Frontal cortex (tissue), 4 donors: ENCODE data around the gene MAS1L. TPM values are rescaled to one million over a fixed set of nuclear protein-coding genes. Genes with fewer than 3 reads are reported as not detected.

Experiments
- DNase-seq, 2 donors: peaks; one replicate each; pipeline ENCODE4 v3.0.0; 2012; ENCODE audit warnings: low spot score in 2 of 2
- FAIRE-seq: peaks from 2 replicates; lab custom pipeline; 2012; peaks lifted over from hg19 to GRCh38; lab: Jason Lieb, UNC
- total RNA-seq: library from RNA; depleted of rRNA; stranded (reverse); fragments of >200 nt; gene quantifications from one replicate; pipeline ENCODE4 v1.2.3, GENCODE V29; 2014
- donor health status: control.
- donor health status: control.
- donor health status: control.

MAS1L gene
- total RNA-seq, 1 donor from 2014 or later = not detected

DNA sequence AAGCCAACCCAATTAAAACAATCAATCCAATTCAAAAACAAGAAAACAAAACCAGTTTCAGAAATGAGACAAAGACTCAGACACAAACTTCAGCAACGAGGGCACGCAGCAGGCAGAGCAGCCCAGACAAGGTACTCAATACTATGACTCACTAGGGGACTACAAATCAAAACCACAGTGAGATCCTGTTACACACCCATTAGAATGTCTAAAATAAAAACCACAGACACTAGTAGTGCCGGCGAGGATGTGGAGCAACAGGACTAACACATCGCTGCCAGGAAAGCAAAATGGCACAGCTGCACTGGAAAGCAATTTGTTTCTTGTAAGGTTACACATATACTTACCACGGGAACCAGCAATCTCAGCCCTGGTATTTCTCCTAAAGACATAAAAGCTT is 28.4 kb upstream of the MAS1L start:
- FAIRE-seq (no peak), DNase-seq (no peak)

DNA sequence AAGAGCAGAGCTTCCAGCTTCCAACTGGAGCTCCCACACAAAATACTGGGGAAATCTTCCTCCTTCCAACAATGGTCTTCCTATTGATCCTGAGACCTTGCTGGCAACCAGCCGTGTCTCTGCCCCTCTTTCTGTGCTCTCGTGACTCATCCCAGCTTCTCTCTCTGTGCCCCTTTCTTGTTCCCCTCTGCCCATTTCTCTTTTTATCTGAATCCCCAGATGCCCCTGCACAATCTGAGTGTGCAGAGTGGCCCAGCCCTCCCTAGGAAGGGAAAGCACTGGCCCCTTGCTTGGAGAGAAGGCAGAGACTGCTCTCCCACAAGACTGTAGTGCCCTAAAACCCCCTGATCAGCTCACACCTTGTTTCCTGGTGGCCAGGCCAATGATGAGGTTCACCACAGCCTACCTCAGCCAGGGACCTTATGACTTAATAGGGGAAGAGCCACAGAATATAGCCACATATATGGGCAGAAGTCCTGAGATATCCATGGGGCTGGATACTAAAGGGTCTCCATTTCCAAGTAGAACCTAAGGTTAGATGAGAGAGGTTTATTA is 23.1 kb upstream of the MAS1L start:
- FAIRE-seq (no peak), DNase-seq (no peak)

DNA sequence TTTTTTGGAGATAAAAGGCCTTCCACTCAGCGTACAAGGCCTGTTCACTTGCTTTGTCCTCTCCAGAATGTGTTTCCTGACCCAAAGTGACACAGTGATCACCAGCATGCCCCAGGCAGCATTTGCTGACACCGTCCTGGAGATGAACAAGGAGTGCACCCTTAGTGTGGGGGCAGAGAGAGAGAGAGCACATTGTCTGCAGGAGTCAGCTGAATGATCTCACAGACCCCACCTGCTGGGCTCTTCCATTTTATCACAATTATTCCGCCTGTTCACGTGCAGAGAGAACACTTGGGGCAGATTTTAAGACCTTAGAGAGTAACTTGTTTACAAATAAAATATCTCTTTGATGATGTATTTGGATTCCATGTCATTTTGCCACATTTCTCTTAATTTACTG is 22.4 kb upstream of the MAS1L start:
- DNase-seq = no peak
- no peak for FAIRE-seq

DNA sequence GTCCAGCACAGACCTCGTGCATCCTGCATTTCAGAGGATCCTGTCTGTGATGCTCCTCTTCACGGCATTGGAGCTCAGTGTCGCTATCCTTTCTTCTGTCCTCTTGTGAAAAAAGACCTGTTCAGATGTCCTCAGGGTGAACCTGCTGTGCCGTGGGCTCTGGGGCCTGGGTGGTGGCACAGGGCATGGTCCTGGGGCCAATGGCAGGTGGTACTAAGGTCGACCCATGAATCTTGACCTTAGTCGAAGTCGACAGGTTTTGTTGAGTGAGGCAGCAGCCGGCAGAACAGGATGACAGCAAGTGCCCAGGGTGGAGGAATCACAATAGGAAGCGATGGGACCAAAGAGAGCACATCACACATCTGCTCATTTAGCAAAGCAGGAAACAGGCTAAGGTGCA is 22.0 kb upstream of the MAS1L start:
- FAIRE-seq (no peak), DNase-seq (no peak)

DNA sequence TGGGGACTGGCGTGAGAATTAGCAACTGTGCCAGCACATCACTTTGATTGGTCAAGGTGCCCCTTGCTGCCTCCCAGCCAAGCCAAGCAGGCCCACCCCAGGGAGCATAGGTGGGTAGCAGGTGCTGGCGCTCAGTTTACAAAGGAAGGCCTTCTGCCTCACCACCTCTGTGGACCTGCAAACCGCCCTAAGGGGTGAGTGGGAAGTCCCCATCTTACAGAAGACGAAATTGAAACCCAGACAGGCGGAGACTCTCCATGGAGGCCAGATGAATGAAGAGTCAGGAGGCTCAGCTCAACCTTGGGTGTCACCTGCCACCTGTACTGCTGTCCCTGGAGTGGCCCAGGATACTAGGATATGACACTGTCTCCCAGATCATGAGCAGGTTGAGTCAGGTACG is 21.5 kb upstream of the MAS1L start:
- DNase-seq (no peak), FAIRE-seq (no peak)

DNA sequence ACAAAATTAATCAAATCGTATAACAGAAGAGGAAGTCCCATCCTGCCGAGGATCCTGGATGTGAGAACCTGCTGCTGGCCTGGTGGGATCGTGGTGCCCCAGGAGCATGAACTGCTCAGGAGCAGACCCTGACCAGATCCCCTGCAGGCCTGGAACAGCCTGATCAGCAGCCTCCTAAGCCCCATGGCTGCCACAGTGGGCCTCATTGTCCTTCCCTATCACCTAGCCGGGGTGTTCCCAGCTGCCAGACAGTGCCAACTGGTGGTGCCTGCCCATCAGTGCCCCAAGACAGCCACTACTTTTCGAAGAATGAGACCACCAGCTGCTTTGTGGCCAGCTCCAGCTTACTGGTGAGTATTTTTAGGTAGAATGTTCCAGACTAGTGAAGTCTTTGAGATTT is 19.6 kb upstream of the MAS1L start:
- DNase-seq (no peak), FAIRE-seq (no peak)

DNA sequence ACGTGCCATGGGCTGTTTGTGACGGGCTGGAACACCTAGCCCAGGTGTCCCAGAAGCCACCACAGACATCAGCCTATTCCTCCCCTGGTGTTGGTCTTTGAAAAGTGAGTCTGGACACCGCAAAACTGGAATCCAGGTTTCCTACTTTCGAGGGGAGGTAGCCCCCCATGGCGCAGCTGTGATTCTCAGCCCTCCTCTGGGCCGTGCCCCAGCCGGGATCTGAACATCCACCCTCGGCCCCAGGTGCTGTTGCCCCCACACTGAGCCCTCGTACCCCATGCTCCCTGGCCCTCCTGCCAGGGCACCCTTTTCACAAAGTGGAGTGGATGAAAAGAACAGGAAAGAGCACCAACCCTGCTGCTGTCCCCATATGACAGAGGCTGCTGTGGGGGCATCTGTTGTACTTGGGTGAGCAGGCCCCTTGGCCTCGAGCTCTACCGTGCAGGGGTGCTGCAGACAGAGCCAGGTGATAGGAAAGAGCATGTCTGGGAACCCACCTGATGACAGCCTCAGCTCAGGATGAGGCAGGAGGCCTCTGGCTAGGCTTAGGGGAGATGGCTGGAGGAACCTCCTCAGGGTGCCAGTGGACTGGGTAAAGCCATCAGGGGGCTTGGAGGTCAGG is 18.8 kb upstream of the MAS1L start:
- no peak for FAIRE-seq
- DNase-seq = no peak

DNA sequence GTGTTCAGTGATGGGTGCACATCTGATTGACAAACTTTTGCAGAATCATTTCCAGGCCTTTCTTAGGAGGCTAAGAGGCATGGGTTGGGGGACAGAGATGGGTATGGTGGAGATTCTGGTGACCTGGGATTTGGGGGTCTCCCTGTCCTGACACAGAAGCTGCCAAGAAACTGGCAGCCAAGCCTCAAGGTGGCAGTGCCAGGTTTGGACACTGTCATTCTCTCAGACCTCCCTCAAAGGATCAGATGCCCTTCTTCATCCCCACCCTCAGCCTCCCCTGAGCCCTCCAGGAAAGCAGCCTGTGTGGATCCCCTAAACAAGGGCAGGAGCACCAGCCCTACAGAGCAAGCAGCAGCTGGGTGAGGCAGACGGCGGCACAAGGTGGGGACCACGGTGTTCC is 18.1 kb upstream of the MAS1L start:
- FAIRE-seq (no peak), DNase-seq (no peak)

DNA sequence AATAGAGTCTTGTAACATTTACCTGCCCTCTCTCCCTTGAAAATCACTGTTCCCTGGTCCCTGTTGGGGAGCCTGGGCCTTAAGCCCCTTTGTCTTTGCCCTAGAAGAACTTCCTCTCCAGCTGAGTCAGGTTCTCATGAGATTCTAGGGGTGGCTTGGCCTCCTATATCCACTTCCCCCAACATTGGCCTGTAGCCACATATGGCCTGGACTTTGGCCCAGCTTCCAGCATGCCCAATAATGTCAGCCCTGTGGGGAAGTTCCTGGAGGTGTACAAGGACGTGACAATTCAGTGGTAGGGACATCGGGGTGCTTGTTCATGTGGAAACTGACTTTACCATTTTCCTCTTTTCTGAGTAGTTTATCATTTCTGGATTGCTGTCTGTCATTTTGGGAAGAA is 17.2 kb upstream of the MAS1L start:
- DNase-seq (no peak), FAIRE-seq (no peak)

DNA sequence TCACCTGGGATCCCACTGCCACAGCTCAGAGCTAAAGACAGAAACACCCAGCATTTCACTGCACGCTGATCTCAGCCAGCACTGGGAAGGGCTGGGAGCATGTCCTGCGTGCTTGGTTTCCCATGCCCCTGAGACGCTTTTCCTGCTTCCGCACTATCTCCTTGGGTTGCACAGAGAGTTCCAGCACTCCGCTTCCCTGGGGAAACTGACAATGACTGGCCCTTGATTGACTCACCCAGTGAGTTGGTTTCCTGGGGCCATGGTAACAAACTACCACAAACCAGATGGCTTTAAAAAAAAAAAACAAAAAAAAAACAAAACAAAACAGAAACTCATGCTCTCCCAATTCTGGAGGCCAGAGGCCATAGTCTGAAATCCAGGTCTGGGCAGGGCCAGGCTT is 14.8 kb upstream of the MAS1L start:
- no peak for FAIRE-seq
- DNase-seq = no peak

DNA sequence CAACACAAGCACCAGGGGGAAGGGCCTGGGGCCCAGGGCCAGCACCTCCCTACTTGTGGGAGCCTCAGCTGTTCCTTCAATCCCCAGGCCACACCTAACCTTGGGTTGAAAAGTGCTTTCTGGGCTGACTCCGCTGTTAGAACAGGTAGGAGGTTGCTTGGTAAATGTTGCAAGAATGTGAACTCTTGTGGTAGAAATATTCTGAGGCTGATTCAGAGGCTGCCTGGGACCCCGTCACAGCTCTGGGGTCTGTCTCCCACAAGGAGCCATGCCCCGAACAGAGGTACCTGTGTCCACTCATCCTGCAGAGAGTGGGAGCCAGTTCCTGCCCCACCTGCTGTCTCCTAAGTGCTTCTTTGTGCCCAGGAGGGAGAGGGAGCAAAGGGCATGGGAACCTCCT is 14.4 kb upstream of the MAS1L start:
- FAIRE-seq = no peak

DNA sequence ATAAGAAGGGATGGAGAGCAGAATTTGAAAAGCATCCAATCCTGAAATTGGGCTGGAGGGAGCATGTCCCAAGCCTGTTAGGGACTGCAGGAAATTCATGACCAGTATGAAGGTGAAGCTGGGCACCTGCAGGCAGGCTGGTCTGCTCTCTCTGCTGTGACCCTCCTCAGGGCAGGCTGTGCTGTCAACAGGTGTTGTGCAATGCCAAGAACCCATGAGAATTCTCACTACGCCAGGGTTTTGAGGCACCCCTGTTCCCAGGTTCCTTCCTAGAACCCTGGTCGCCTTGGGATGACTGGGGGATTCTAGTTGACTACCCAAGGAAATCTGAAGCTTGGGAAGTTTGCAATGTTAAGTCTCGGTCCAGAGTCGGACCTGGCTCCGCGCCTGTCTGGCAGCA is 13.3 kb upstream of the MAS1L start:
- FAIRE-seq = no peak

More for the DNA sequence above, 14.4 kb upstream of the MAS1L start:
- DNase-seq = no peak

DNA sequence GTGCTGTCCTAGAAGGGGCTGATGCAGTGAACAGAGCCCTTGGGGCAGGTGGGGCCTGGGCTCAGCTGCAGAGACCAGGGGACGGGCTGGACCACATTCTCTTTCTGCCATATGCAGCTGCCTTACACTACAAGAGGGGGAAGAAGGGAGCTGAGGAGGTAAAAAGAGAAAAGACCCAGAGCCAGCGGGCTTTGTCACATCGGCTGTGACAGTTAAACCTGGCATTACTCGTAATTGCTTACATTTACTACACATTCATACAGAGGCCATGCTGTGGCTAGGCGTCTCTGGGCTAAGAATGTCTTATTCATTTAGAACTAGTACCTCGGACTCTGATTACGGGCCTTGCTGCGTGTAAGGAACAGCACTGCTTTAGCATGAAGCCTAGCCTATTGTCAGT is 12.8 kb upstream of the MAS1L start:
- no peak for DNase-seq
- FAIRE-seq = no peak

More for the DNA sequence above, 13.3 kb upstream of the MAS1L start:
- DNase-seq = no peak

DNA sequence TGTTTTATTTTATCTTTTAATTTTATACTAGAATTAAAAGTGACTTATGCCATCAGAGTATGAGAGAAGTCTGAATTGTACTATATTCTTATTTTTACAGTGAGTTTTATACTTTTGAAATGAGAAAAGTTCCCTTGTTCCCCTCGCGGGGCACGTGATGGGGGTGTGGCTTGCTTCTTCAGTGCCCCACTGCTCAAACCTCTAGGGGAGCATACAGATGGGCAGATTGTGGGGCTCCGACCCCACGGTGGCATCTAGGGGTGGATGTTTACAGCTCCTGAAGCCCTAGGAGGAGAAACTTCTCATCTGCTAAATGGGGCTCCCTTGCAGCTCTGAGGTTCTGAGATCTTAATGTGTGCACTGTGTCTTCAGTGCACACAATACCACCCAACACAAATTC is 11.9 kb upstream of the MAS1L start:
- FAIRE-seq (no peak), DNase-seq (no peak)

DNA sequence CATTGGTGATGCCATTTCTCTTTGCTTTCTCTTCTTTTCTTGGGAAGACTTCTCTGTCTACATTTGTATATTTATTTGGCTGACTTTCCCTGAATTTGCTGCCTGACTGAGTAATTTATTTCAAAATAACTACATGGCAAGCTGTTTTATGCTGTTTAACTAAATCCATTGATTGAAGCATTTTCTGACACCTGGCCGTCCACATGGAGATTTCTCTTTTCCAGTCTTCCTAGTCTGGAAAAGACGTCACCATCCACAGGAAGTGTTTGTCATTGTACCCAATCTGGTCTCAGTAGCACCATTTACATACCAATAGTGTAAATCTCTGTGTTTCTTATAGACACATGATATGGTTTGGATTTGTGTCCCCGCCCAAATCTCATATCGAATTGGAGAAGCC is 9.2 kb upstream of the MAS1L start:
- DNase-seq (no peak), FAIRE-seq (no peak)

DNA sequence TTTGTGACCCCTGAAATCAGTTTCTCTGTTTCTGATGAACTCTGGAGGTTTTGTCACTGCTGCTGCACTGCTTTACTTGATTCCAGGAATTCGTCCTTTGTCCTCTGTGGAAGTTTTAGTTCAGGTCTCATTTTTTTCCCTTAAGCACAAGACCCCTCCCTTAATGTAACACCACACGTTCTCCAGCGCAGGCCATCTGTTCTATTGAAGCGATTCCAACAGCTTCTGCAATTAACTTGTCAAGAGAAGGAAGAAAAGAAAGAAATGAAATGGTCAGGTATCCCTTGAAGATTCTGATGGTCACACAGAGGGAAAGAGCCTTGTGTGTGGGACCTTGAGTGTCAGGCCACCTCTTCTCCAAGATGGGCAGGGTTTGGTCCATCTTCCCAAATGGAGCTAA is 7.8 kb upstream of the MAS1L start:
- DNase-seq (no peak), FAIRE-seq (no peak)

DNA sequence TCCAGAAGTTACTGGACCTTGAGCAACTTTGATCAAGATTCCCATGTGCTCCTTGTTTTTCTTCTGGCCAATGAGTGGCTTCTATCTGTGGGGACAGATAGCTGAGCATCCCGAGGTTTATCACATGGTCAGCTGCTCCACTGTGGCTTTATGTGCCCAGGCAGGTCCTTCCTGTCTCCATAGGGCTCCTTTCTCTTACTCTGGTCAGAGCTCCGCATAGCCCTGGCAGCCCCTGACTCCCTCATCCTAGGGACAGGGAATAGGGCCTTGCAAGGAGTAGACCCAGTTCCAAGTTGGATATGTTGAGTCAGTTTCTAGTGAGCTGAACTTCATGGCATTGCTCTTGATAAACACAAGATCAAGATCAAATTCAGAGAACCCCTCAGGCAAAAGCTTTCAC is 6.4 kb upstream of the MAS1L start:
- FAIRE-seq (no peak), DNase-seq (no peak)

DNA sequence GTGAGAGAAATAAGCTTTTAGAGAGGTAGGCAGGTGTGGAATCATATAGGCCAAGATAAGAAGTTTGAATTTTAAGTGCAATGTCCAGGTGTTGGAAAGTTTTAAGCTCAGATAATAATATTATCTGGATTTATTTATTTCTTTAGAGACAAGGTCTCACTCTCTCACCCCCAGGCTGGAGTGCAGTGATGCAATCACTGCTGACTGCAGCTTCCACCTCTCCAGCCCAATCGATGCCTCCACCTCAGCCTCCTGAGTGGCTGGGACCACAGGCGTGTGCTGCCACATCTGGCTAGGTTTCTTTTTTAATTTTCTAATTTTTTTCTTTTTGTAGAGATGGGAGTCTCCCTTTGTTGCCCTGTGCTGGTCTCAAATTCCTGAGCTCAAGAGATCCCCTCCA is 5.5 kb upstream of the MAS1L start:
- FAIRE-seq (no peak), DNase-seq (no peak)

DNA sequence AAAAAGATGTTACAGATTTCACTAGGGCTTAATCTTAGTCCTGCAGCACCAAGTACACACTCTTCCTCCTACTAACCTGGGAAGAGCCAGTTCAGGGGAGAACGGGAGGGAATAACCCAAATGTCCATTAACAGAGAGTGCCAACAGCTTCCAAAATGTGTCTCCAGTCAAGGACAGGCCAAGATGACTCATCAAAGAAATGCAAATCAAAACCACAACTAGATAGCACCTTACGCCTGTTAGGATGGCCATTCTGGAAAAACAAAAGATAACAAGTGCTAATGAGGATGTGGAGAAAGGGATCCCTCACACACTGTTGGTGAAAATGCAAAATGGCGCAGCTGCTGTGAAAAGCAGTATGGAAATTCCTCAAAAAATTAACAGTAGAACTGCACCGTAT is 3.8 kb upstream of the MAS1L start:
- FAIRE-seq (no peak), DNase-seq (no peak)

DNA sequence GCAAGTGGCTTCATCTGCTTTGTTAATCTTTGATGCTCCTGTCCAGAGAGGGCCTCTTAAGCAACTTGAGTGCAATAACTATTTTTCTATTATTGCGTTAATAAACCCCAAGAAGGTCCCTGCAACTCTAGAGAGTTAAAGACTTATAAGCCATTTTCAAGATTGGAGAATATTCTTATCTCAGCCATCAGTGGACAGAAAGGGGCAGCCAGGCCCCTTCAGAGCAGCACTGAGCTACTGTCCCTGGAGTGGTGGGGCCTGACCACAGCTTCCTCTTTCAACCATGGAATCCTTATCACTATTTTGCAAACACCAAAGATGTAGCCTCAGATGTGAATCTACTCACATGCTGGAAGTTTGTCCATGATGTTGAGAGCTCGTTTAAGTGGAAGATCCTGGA is 2.8 kb upstream of the MAS1L start:
- DNase-seq = no peak
- no peak for FAIRE-seq

DNA sequence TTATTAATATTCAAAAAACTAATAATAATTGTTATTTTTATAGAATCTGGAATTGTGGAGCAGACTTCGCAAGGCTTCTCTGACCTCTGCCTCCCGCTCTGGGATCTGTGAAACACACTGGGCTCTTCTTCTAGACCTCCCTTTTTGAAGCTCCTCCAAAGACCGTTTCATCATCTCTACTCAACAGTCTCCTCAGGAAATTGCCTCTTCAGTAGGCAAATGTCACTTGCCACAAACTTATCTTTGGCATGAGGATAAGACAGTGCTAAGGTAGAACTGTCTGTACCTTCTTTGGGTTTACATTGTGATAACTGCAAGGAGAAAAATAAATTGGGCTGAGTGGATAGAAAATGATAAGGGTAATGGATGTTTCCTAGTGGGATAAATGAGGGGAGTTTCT is 2.3 kb upstream of the MAS1L start:
- no peak for FAIRE-seq
- no peak for DNase-seq

DNA sequence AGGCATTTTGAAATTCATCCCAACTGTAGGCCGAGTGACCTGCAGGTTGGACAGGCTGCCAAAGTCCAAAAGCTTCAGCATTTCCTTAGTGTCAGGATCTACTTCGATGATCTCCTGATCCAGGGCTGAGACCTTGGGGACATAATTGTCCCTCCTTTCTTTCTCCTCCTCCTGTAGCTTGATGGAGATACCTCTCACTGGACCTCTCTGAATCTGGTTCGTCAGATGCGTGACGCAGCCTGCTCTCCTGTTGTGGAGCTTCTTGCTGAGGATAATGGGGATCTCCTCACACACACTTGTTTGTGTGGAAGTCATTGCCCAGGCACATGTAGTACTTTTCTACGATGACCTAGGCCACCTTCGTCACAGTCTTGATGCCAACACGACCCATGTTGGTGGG is 1.5 kb upstream of the MAS1L start:
- DNase-seq = no peak
- no peak for FAIRE-seq
